NCI-H446 (cell line): Measurements from ENCODE around the gene KLK3.

Experiments used
- DNase-seq, 2 experiments: peaks; one replicate each; lab custom pipeline; 2025; lab: John Stamatoyannopoulos, UW

The KLK3 gene

GRCh38 chr19:50831026-50831396 lies 23.7 kb upstream of the KLK3 start:
- DNase-seq, result no peak

- DNase-seq, result no peak
Observed at GRCh38 chr19:50832666-50833065, 22.0 kb upstream of the KLK3 start.

- DNase-seq, result no peak
Observed at GRCh38 chr19:50833117-50833801, 21.5 kb upstream of the KLK3 start, which contains the start of gene KLK15. KLK15 (minus strand) TSS chr19:50833574; CDS start chr19:50831492, 2,082 bp downstream.

GRCh38 chr19:50833802-50834167 lies 20.9 kb upstream of the KLK3 start:
- DNase-seq, result no peak

GRCh38 chr19:50835103-50835784 lies 19.5 kb upstream of the KLK3 start:
- no peak for DNase-seq

GRCh38 chr19:50835785-50836542 lies 18.8 kb upstream of the KLK3 start:
- DNase-seq, result peak in 1 of 2 experiments; percentile 71

GRCh38 chr19:50836543-50837195 lies 18.0 kb upstream of the KLK3 start:
- DNase-seq, result no peak

GRCh38 chr19:50837300-50837699 lies 17.4 kb upstream of the KLK3 start:
- no peak for DNase-seq

GRCh38 chr19:50838239-50838638 lies 16.5 kb upstream of the KLK3 start:
- no peak for DNase-seq

- DNase-seq, result no peak
Observed at GRCh38 chr19:50839712-50840655, 14.7 kb upstream of the KLK3 start.

GRCh38 chr19:50842130-50842529 lies 12.6 kb upstream of the KLK3 start:
- DNase-seq, result no peak

GRCh38 chr19:50843205-50843604 lies 11.5 kb upstream of the KLK3 start:
- DNase-seq, result no peak

GRCh38 chr19:50843701-50844221 lies 11.0 kb upstream of the KLK3 start:
- DNase-seq, result no peak

- DNase-seq, result no peak
Observed at GRCh38 chr19:50844296-50844935, 10.3 kb upstream of the KLK3 start.

- no peak for DNase-seq
Observed at GRCh38 chr19:50850738-50851137, 4.0 kb upstream of the KLK3 start.

- DNase-seq, result no peak
Observed at GRCh38 chr19:50851620-50852019, 3.1 kb upstream of the KLK3 start.

- no peak for DNase-seq
Observed at GRCh38 chr19:50857366-50857765, 2.7 kb downstream of the KLK3 start.

GRCh38 chr19:50858886-50859285 lies 4.2 kb downstream of the KLK3 start:
- DNase-seq, result no peak

- no peak for DNase-seq
Observed at GRCh38 chr19:50859849-50860248, 5.1 kb downstream of the KLK3 start.

- DNase-seq, result no peak
Observed at GRCh38 chr19:50861010-50861409, 6.3 kb downstream of the KLK3 start.
